H9 (cell line): ENCODE results near the gene WFIKKN1. TPM values are rescaled to one million over a fixed set of nuclear protein-coding genes. Genes with fewer than 3 reads are reported as not detected.

ENCODE experiments used
- DNase-seq: peaks from one replicate; pipeline ENCODE4 v3.0.0-alpha.2; 2017
- H2AFZ ChIP-seq: one replicate; pipeline ENCODE4 v1.6.1; 2013; ENCODE audit warnings: mild to moderate bottlenecking, low read length, control low read depth, moderate library complexity
- H2AK5ac ChIP-seq: 2 replicates; pipeline ENCODE4 v1.6.1; 2013; ENCODE audit warnings: low read length, control low read depth, mixed read lengths; ENCODE audit not compliant: insufficient read length
- H2BK120ac ChIP-seq: one replicate; pipeline ENCODE4 v1.6.1; 2013; ENCODE audit warnings: low read depth, mild to moderate bottlenecking, low read length, control low read depth, inconsistent platforms; ENCODE audit not compliant: poor library complexity, severe bottlenecking
- H2BK12ac ChIP-seq: 2 replicates; pipeline ENCODE4 v1.6.1; 2013; ENCODE audit warnings: low read length, control low read depth, mixed read lengths, low read depth; ENCODE audit not compliant: insufficient read length
- H2BK15ac ChIP-seq: 2 replicates; pipeline ENCODE4 v1.6.1; 2013; ENCODE audit warnings: low read depth, low read length, control low read depth
- H2BK20ac ChIP-seq: one replicate; pipeline ENCODE4 v1.6.1; 2013; ENCODE audit warnings: low read depth, mild to moderate bottlenecking, low read length, control low read depth, inconsistent platforms; ENCODE audit not compliant: poor library complexity, severe bottlenecking
- H2BK5ac ChIP-seq: 2 replicates; pipeline ENCODE4 v1.6.1; 2013; ENCODE audit warnings: low read length, control low read depth, mixed read lengths; ENCODE audit not compliant: insufficient read length
- H3K14ac ChIP-seq: 2 replicates; pipeline ENCODE4 v1.6.1; 2013; ENCODE audit warnings: low read length, control low read depth; ENCODE audit not compliant: insufficient read depth
- H3K18ac ChIP-seq: 2 replicates; pipeline ENCODE4 v1.6.1; 2013; ENCODE audit warnings: low read depth, mild to moderate bottlenecking, mixed read lengths, low read length, control low read depth; ENCODE audit not compliant: insufficient read length
- H3K23ac ChIP-seq: 2 replicates; pipeline ENCODE4 v1.6.1; 2013; ENCODE audit warnings: low read length, control low read depth, mixed read lengths, low read depth; ENCODE audit not compliant: insufficient read length
- H3K23me2 ChIP-seq: 2 replicates; pipeline ENCODE4 v1.6.1; 2013; ENCODE audit warnings: low read depth, mild to moderate bottlenecking, mixed read lengths, low read length, control low read depth; ENCODE audit not compliant: insufficient read length, poor library complexity, severe bottlenecking
- H3K27ac ChIP-seq: 2 replicates; pipeline ENCODE4 v1.5.1; 2013; ENCODE audit warnings: low read length, control low read depth, mixed read lengths, low read depth; ENCODE audit not compliant: insufficient read length
- H3K27me3 ChIP-seq: 2 replicates; pipeline ENCODE4 v1.6.1; 2013; ENCODE audit warnings: low read length, control low read depth, inconsistent platforms; ENCODE audit not compliant: insufficient read depth
- H3K4ac ChIP-seq: 2 replicates; pipeline ENCODE4 v1.6.1; 2013; ENCODE audit warnings: low read depth, mild to moderate bottlenecking, control low read depth, inconsistent platforms, low read length, moderate library complexity
- H3K4me1 ChIP-seq: 2 replicates; pipeline ENCODE4 v1.6.1; 2013; ENCODE audit warnings: low read length, control low read depth, inconsistent platforms; ENCODE audit not compliant: insufficient read depth
- H3K4me2 ChIP-seq: 2 replicates; pipeline ENCODE4 v1.6.1; 2013; ENCODE audit warnings: low read length, control low read depth, mixed read lengths; ENCODE audit not compliant: insufficient read length, insufficient read depth
- H3K56ac ChIP-seq: 2 replicates; pipeline ENCODE4 v1.6.1; 2013; ENCODE audit warnings: low read depth, mild to moderate bottlenecking, mixed read lengths, low read length, control low read depth; ENCODE audit not compliant: insufficient read length
- H3K79me1 ChIP-seq: 2 replicates; pipeline ENCODE4 v1.6.1; 2013; ENCODE audit warnings: low read depth, mild to moderate bottlenecking, moderate library complexity, low read length, control low read depth, inconsistent platforms; ENCODE audit not compliant: insufficient read depth, poor library complexity, severe bottlenecking
- H3K79me2 ChIP-seq: 2 replicates; pipeline ENCODE4 v1.6.1; 2013; ENCODE audit warnings: low read length, control low read depth, inconsistent platforms; ENCODE audit not compliant: insufficient read depth
- H3K9ac ChIP-seq: 2 replicates; pipeline ENCODE4 v1.6.1; 2013; ENCODE audit warnings: low read length, control low read depth, mixed read lengths; ENCODE audit not compliant: insufficient read length; ENCODE audit errors: extremely low read depth
- H3K9me3 ChIP-seq: one replicate; pipeline ENCODE4 v1.6.1; 2013; ENCODE audit warnings: low read depth, low read length, inconsistent platforms; ENCODE audit not compliant: control insufficient read depth
- H3T11ph ChIP-seq: one replicate; pipeline ENCODE4 v1.6.1; 2013; ENCODE audit warnings: mild to moderate bottlenecking, low read length, control low read depth, inconsistent platforms
- H4K20me1 ChIP-seq: one replicate; pipeline ENCODE4 v1.6.1; 2013; ENCODE audit not compliant: control insufficient read depth, insufficient read length, insufficient read depth
- H4K5ac ChIP-seq: 2 replicates; pipeline ENCODE4 v1.6.1; 2013; ENCODE audit warnings: low read depth, mild to moderate bottlenecking, mixed read lengths, low read length, control low read depth; ENCODE audit not compliant: insufficient read length
- H4K8ac ChIP-seq: replicated peaks from 2 replicates; pipeline ENCODE4 v1.6.1; 2013; ENCODE audit warnings: low read length, control low read depth, mixed read lengths, low read depth; ENCODE audit not compliant: insufficient read length
- H4K91ac ChIP-seq: 2 replicates; pipeline ENCODE4 v1.6.1; 2013; ENCODE audit warnings: low read depth, mild to moderate bottlenecking, moderate library complexity, mixed read lengths, low read length, control low read depth; ENCODE audit not compliant: insufficient read length
- H3K27ac Mint-ChIP-seq, 3 experiments: 2 replicates in 2 of 3; 3 replicates in 1 of 3; pipeline ENCODE4 v1.8.0; 2020 to 2021; ENCODE audit warnings: mixed read lengths in 3 of 3, mild to moderate bottlenecking in 1 of 3, moderate library complexity in 1 of 3
- H3K27me3 Mint-ChIP-seq: 2 replicates; pipeline ENCODE4 v1.8.0; 2021; ENCODE audit warnings: low read depth, mild to moderate bottlenecking, moderate library complexity, mixed read lengths
- H3K36me3 Mint-ChIP-seq, 3 experiments: 2 replicates in 2 of 3; 3 replicates in 1 of 3; pipeline ENCODE4 v1.8.0; 2020 to 2021; ENCODE audit warnings: low read depth in 3 of 3, mixed read lengths in 3 of 3; ENCODE audit not compliant: insufficient read depth in 1 of 3
- H3K4me1 Mint-ChIP-seq, 2 experiments: 2 replicates each; pipeline ENCODE4 v1.8.0; 2020; ENCODE audit warnings: mixed read lengths in 2 of 2
- H3K4me3 Mint-ChIP-seq, 2 experiments: 2 replicates in 1 of 2; 3 replicates in 1 of 2; pipeline ENCODE4 v1.8.0; 2020 to 2021; ENCODE audit warnings: mild to moderate bottlenecking in 2 of 2, mixed read lengths in 2 of 2, moderate library complexity in 1 of 2
- H3K9me3 Mint-ChIP-seq, 2 experiments: 2 replicates in 1 of 2; 3 replicates in 1 of 2; pipeline ENCODE4 v1.8.0; 2020; ENCODE audit warnings: mild to moderate bottlenecking in 2 of 2, mixed read lengths in 2 of 2, moderate library complexity in 1 of 2
- WGBS: extraction: QIAGEN DNeasy Blood & Tissue Kit; methylation state at CpG from one replicate; pipeline ENCODE4 v1.1.7; 2013; ENCODE audit warnings: missing lambda C conversion rate, low lambda C conversion rate, mixed read lengths; ENCODE audit not compliant: insufficient read length; ENCODE audit errors: extremely low coverage; 5-methylcytosine and 5-hydroxymethylcytosine counted together
- total RNA-seq: library from RNA; stranded (reverse); gene quantifications from 2 replicates; pipeline ENCODE4 v1.2.1, GENCODE V29; 2021
- TF ChIP-seq, protein P1 (sequence below): fragments of 200-600 bp; sonication (generic); conservative IDR thresholded peaks from 3 replicates; pipeline ENCODE4 v1.8.0; 2021; ENCODE audit warnings: antibody characterized with exemption, mild to moderate bottlenecking

The WFIKKN1 gene
- total RNA-seq, 1 experiment from 2014 or later: 8.3 TPM

DNA sequence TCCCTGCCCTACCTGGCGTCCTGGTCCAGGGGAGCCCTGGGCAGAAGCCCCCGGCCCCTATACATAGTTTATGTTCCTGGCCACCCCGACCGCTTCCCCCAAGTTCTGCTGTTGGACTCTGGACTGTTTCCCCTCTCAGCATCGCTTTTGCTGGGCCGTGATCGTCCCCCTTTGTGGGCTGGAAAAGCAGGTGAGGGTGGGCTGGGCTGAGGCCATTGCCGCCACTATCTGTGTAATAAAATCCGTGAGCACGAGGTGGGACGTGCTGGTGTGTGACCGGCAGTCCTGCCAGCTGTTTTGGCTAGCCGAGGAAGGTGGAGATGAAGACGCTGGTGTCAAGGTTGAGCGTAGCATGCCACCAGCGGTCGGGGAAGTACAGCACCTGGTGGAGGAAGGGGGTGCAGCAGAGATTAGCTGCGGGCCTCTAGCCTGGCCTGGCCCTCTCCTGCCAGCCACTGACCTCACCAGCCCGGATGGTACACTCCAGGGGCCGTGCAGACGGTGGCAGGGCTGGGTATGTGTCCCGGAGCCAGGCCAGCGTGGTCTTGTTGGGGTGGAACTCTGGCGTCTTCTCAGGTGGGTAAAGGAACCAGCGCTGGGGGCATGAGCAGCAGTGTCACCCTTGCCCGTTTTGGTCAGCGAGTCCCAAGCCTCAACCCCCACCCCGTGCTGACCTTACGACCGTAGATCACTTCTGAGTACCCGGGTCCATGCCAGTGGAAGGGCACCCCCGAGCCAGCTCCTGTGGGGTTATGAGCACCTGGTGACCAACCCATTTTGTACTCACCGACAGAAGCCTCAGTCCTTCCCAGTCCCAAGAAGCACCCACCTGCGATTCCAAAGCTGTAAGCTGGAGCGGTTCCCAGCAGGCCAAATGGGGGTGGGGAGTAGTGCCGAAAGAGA lies 52.0 kb downstream of the WFIKKN1 start:
- DNase-seq: no peak
- H3K9me3 Mint-ChIP-seq: no peaks in the 10 kb centered on the region
- H3K9ac ChIP-seq: no peak overlapping the region
- H3K14ac ChIP-seq: no peak overlapping the region
- H3K18ac ChIP-seq: no peak overlapping the region
- no peak overlapping the region for H2AK5ac ChIP-seq
- no peak overlapping the region for H3K23ac ChIP-seq
- H3T11ph ChIP-seq: no peak overlapping the region
- TF ChIP-seq, protein P1, sequence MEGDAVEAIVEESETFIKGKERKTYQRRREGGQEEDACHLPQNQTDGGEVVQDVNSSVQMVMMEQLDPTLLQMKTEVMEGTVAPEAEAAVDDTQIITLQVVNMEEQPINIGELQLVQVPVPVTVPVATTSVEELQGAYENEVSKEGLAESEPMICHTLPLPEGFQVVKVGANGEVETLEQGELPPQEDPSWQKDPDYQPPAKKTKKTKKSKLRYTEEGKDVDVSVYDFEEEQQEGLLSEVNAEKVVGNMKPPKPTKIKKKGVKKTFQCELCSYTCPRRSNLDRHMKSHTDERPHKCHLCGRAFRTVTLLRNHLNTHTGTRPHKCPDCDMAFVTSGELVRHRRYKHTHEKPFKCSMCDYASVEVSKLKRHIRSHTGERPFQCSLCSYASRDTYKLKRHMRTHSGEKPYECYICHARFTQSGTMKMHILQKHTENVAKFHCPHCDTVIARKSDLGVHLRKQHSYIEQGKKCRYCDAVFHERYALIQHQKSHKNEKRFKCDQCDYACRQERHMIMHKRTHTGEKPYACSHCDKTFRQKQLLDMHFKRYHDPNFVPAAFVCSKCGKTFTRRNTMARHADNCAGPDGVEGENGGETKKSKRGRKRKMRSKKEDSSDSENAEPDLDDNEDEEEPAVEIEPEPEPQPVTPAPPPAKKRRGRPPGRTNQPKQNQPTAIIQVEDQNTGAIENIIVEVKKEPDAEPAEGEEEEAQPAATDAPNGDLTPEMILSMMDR: peak; percentile 28; the same call in 2 of the 3 replicates
- H3K36me3 Mint-ChIP-seq: peaks cover 15 to 46% (median 44%) of the 10 kb centered on the region in 3 experiments; a peak in 6 of 7 replicates
- H2AFZ ChIP-seq: no peak overlapping the region
- H3K4me3 Mint-ChIP-seq: peak overlapping the region; percentile 81 to 86
- no peak overlapping the region for H3K27ac ChIP-seq
- no peaks in the 10 kb centered on the region for H3K9me3 ChIP-seq
- H3K79me2 ChIP-seq: peaks cover 2% of the 10 kb centered on the region; the same call in 1 of the 2 replicates
- no peak overlapping the region for H3K56ac ChIP-seq
- H3K27ac Mint-ChIP-seq: peak overlapping the region in 1 of 3 experiments; percentile 88; a peak in 2 of 7 replicates
- no peak overlapping the region for H2BK5ac ChIP-seq
- H3K4me1 Mint-ChIP-seq: peaks cover 13 to 27% of the 10 kb centered on the region in 2 experiments
- no peaks in the 10 kb centered on the region for H3K4me1 ChIP-seq
- H3K27me3 Mint-ChIP-seq: no peaks in the 10 kb centered on the region; the same call in 1 of the 2 replicates
- H4K91ac ChIP-seq: no peak overlapping the region
- H4K20me1 ChIP-seq: no peaks in the 10 kb centered on the region
- no peak overlapping the region for H3K4ac ChIP-seq
- no peaks in the 10 kb centered on the region for H3K79me1 ChIP-seq
- H4K5ac ChIP-seq: no peak overlapping the region
- no CpG with 5 or more reads among the region's 36 CpGs for WGBS
- no peak overlapping the region for H2BK12ac ChIP-seq
- no peak overlapping the region for H4K8ac ChIP-seq
- no peak overlapping the region for H2BK120ac ChIP-seq
- H3K27me3 ChIP-seq: no peaks in the 10 kb centered on the region
- no peak overlapping the region for H2BK20ac ChIP-seq
- no peak overlapping the region for H2BK15ac ChIP-seq
- peak overlapping the region; percentile 15 for H3K4me2 ChIP-seq
- H3K23me2 ChIP-seq: peaks cover 11% of the 10 kb centered on the region
